Gastrocnemius medialis (tissue), 4 donors: ENCODE results near the gene TMEM30A. TPM values are rescaled to one million over a fixed set of nuclear protein-coding genes. Genes with fewer than 3 reads are reported as not detected.
A peak's percentile ranks its signal among the peaks of the same experiment; 100 is the strongest.

Experiments used
- ATAC-seq, 2 donors: fragments of 150-250 bp; one replicate each; pipeline ENCODE4 v1.9.1; 2016
- DNase-seq, 2 donors: peaks; one replicate each; pipeline ENCODE4 v3.0.0-alpha.2; 2019
- H3K27ac ChIP-seq, 4 donors: fragments of 200-600 bp; sonication (generic); 1 replicate in 1 of 4; 2 replicates in 3 of 4; pipeline ENCODE4 v1.5.1; 2016 to 2018; ENCODE audit warnings: mild to moderate bottlenecking in 2 of 4, moderate library complexity in 1 of 4
- H3K27me3 ChIP-seq, 3 donors: fragments of 200-600 bp; sonication (generic) in 2 of 3; 1 replicate in 1 of 3; 2 replicates in 2 of 3; pipeline versions ENCODE4 v1.5.1 to v1.6.0; 2016 to 2019; ENCODE audit warnings: mild to moderate bottlenecking in 1 of 3, moderate library complexity in 1 of 3
- H3K36me3 ChIP-seq, 2 donors: fragments of 200-600 bp; sonication (generic) in 1 of 2; one replicate each; pipeline ENCODE4 v1.5.1; 2017 to 2018
- H3K4me1 ChIP-seq, 2 donors: fragments of 200-600 bp; sonication (generic) in 1 of 2; one replicate each; pipeline ENCODE4 v1.5.1; 2016 to 2017; ENCODE audit warnings: mild to moderate bottlenecking in 2 of 2
- H3K4me3 ChIP-seq, 4 donors: fragments of 200-600 bp; sonication (generic) in 3 of 4; 1 replicate in 1 of 4; 2 replicates in 3 of 4; pipeline ENCODE4 v1.5.1; 2016 to 2019; ENCODE audit warnings: mild to moderate bottlenecking in 2 of 4
- H3K9me3 ChIP-seq, 3 donors: fragments of 200-600 bp; sonication (generic) in 2 of 3; 1 replicate in 1 of 3; 2 replicates in 2 of 3; pipeline ENCODE4 v1.5.1; 2016 to 2019
- POLR2A ChIP-seq, 2 donors: fragments of 450-650 bp; IDR thresholded peaks; one replicate each; pipeline ENCODE4 v1.6.1; 2017; ENCODE audit warnings: antibody characterized with exemption in 2 of 2, mild to moderate bottlenecking in 2 of 2, moderate library complexity in 2 of 2
- in situ Hi-C, 4 donors: fragments of 200-750 bp; cut with MboI; loops; one replicate each; pipeline versions ENCODE4 v1.15.0 to v1.8.0; 2017; ENCODE audit warnings: low sequenced_read_pairs in 4 of 4
- intact Hi-C: fragments of 100-400 bp; cut with DNase I; formaldehyde crosslinking; loops from one replicate; pipeline ENCODE4 v1.15.1; 2023; ENCODE audit warnings: low total_unique reads
- total RNA-seq, 4 donors: library from RNA; depleted of rRNA; stranded (reverse); fragments of >200 nt; gene quantifications; one replicate each; pipeline versions ENCODE4 v1.1.0 to v1.2.3, GENCODE V29; 2016
- TF ChIP-seq, protein P1 (sequence below), 5 experiments: fragments of 450-650 bp in 3 of 5; fragments of 200-600 bp in 2 of 5; sonication (generic) in 2 of 5; IDR thresholded peaks in 4 of 5; conservative IDR thresholded peaks in 1 of 5; 1 replicate in 4 of 5; 2 replicates in 1 of 5; pipeline ENCODE4 v1.5.1; 2016 to 2019; ENCODE audit warnings: antibody characterized with exemption in 5 of 5, mild to moderate bottlenecking in 3 of 5, moderate library complexity in 3 of 5

Gene TMEM30A
- total RNA-seq, 4 donors from 2014 or later: 23.8 to 44.4 (median 31.9) TPM

DNA sequence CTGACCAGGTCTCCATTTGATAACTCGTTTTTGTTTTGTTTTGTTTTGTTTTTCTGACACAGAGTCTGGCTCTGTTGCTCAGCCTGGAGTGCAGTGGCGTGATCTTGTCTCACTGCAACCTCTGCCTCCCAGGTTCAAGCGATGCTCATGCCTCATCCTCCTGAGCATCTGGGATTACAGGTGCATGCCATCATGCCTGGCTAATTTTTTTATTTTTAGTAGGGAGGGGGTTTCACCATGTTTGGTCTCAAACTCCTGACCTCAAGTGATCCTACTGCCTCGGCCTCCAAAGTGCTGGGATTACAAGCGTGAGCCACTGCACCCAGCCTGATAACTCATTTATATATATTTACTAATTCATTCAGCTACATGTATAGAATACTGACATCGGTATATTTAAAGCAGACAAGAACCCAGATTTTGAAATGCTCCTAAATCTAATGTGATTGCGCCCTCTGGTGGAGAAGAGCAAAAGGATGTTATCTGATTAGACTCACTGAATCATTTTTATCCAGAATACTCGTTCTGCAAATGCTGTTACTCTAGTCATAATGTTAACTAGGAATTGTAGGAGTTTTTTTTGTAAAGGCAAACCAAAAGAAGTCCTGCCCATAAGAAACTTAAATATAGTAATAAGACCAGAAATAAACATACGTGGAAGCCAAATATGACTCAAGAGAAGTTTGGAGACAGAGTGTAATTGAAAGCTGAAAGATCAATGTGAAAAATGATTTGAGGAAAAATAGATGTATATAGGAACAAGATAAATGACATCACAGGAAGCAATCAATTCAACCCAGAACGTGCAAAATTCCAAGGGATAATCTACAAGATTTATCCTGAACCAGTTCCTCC lies 73.5 kb downstream of the TMEM30A start:
- in situ Hi-C loops (loop anchor here (10.0 to 25.0 kb wide), 7 partner anchors 799 to 1549 kb away; partner anchors contain the start of gene SLC17A5 (in 1 of the 4)), intact Hi-C loops (no loop called here)
- no peak for DNase-seq
- TF ChIP-seq, protein P1, sequence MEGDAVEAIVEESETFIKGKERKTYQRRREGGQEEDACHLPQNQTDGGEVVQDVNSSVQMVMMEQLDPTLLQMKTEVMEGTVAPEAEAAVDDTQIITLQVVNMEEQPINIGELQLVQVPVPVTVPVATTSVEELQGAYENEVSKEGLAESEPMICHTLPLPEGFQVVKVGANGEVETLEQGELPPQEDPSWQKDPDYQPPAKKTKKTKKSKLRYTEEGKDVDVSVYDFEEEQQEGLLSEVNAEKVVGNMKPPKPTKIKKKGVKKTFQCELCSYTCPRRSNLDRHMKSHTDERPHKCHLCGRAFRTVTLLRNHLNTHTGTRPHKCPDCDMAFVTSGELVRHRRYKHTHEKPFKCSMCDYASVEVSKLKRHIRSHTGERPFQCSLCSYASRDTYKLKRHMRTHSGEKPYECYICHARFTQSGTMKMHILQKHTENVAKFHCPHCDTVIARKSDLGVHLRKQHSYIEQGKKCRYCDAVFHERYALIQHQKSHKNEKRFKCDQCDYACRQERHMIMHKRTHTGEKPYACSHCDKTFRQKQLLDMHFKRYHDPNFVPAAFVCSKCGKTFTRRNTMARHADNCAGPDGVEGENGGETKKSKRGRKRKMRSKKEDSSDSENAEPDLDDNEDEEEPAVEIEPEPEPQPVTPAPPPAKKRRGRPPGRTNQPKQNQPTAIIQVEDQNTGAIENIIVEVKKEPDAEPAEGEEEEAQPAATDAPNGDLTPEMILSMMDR (IDR thresholded peaks at IDR 0.05 in 4 of 5, conservative IDR thresholded peaks at IDR 0.05 in 1 of 5): peak; percentile 53 to 81 (median 63)
- no peak for TF ChIP-seq POLR2A (IDR thresholded peaks at IDR 0.05)
- Histone ChIP-seq H3K27me3 (peaks cover 0 to 14% (median 10%) of the 10 kb centered on the region in 3 donors), H3K27ac (no peak overlapping the region), H3K4me1 (peaks cover 0 to 4% of the 10 kb centered on the region in 2 donors), H3K9me3 (no peaks in the 10 kb centered on the region), H3K4me3 (no peak overlapping the region), H3K36me3 (no peaks in the 10 kb centered on the region)
- ATAC-seq: no peak

DNA sequence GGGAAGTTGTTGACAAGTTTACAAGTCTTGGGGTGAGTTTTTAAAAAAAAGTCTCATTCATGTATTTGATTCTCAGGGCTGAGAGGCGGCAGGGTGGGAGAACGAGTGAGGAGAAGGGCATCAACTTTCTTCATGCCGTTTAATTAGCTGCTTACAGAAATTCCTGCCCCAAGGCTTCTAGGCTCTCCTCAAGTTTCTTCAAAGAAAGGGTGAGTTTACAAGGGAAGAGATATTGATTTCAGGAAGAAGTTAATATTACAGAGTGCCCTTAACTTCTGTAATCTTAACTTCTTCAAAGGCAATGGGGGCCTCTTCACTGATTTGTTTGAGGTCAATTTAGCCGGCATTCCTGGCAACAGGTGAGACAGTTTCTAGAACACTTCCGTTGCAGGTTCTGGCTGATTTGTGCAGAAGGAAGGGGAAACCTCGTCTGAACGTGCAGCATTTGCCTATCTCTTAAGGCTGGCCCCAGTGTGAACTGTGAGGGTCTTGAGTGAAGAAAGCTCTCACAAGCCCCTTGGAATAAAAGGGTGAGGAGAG lies 75.3 kb downstream of the TMEM30A start:
- in situ Hi-C loops: loop anchor here (10.0 to 25.0 kb wide), 9 partner anchors 454 to 1547 kb away; partner anchors contain the start of gene SLC17A5 (in 1 of the 4)
- ATAC-seq: no peak
- no peak overlapping the region for H3K4me3 ChIP-seq
- H3K36me3 ChIP-seq: no peaks in the 10 kb centered on the region
- no peak for DNase-seq
- peaks cover 13 to 32% (median 25%) of the 10 kb centered on the region in 3 donors for H3K27me3 ChIP-seq
- no peak for TF ChIP-seq POLR2A (IDR thresholded peaks at IDR 0.05)
- TF ChIP-seq, protein P1 (IDR thresholded peaks at IDR 0.05 in 4 of 5, conservative IDR thresholded peaks at IDR 0.05 in 1 of 5): no peak
- H3K9me3 ChIP-seq: no peaks in the 10 kb centered on the region
- H3K4me1 ChIP-seq: peaks cover 5 to 21% of the 10 kb centered on the region in 2 donors
- intact Hi-C loops: loop anchor here (1.0 to 10.0 kb wide), 9 partner anchors 112 to 1694 kb away; no protein-coding TSS in a partner anchor
- no peak overlapping the region for H3K27ac ChIP-seq

DNA sequence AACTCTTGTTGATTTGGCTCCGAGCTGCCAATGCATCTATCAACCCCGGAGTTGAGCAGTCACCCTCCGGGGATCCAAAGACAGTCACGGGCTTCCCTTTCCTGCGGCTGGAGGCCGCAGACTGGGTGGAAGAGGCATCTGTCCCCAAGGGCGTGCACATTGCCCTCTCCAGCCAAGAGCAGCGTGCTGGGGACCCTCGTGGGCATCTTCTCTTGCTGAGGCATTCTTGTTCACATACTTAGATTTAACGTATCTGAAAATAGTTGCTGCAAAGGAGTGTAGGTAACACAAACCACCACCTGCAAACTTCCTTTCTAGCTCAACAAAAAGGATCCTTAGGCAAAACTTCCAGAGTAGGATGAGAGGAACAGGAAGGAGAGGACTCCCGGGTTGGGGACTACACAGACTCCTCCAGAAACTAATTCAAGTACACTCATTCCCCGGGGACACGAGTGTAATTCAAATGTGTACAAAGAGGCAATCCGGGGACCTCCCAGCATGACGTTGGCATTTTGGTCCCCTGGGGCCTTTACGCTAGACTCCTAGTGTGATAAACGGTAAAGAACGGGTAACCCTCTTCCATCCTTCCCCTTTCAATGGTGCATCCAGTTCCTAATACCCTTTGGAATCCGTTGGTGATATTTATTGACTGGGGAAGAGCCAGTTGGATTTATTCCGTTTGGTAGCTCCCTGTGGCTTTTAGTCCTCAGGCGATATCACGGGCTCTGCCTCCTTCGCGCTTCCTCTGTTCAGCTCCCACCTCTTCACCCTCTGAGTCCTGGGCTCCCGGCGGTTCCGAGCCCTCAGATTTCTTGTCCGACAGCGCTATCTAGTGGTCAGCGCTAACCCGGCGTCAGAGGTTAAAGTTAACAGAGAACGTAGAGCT lies 76.1 kb downstream of the TMEM30A start:
- in situ Hi-C loops (loop anchor here (10.0 to 25.0 kb wide), 9 partner anchors 454 to 1546 kb away; partner anchors contain the start of gene SLC17A5 (in 1 of the 4)), intact Hi-C loops (loop anchor here (1.0 to 10.0 kb wide), 9 partner anchors 111 to 1694 kb away; no protein-coding TSS in a partner anchor)
- TF ChIP-seq POLR2A (IDR thresholded peaks at IDR 0.05): no peak
- TF ChIP-seq, protein P1 (IDR thresholded peaks at IDR 0.05 in 4 of 5, conservative IDR thresholded peaks at IDR 0.05 in 1 of 5): peak; percentile 80 to 89 (median 86)
- DNase-seq (peak; percentile 53 to 71), ATAC-seq (peak; percentile 64 to 71)
- Histone ChIP-seq H3K9me3 (no peaks in the 10 kb centered on the region), H3K27me3 (peaks cover 19 to 40% (median 33%) of the 10 kb centered on the region in 3 donors), H3K36me3 (no peaks in the 10 kb centered on the region), H3K4me3 (peak overlapping the region in 3 of 4 donors; percentile 28 to 56 (median 36)), H3K27ac (peak overlapping the region in 3 of 4 donors; percentile 29 to 55 (median 29)), H3K4me1 (peaks cover 5 to 27% of the 10 kb centered on the region in 2 donors)
